Liver (tissue), 9 donors: ENCODE data around the gene SYNGR2. TPM values are rescaled to one million over a fixed set of nuclear protein-coding genes. Genes with fewer than 3 reads are reported as not detected.

Experiments
- DNase-seq: peaks from one replicate; pipeline ENCODE4 v3.0.0-alpha.2; 2017; ENCODE audit warnings: low spot score
- H3K27ac ChIP-seq, 2 donors: one replicate each; pipeline ENCODE4 v1.7.0; 2013; ENCODE audit warnings: inconsistent platforms in 2 of 2, low read length in 2 of 2, control low read depth in 1 of 2, low read depth in 1 of 2, mild to moderate bottlenecking in 1 of 2
- H3K27me3 ChIP-seq, 4 donors: one replicate each; pipeline versions ENCODE4 v1.6.1 to v1.7.0; 2013; ENCODE audit warnings: low read length in 3 of 4, inconsistent platforms in 1 of 4, mild to moderate bottlenecking in 1 of 4, moderate library complexity in 1 of 4; ENCODE audit not compliant: control insufficient read depth in 4 of 4, insufficient read depth in 4 of 4
- H3K36me3 ChIP-seq, 4 donors: one replicate each; pipeline versions ENCODE4 v1.6.1 to v1.7.0; 2013; ENCODE audit warnings: low read length in 3 of 4, mild to moderate bottlenecking in 3 of 4, low read depth in 1 of 4, moderate library complexity in 1 of 4; ENCODE audit not compliant: control insufficient read depth in 4 of 4, insufficient read depth in 3 of 4
- H3K4me1 ChIP-seq, 4 donors: one replicate each; pipeline versions ENCODE4 v1.6.1 to v1.7.0; 2013; ENCODE audit warnings: low read length in 3 of 4, mild to moderate bottlenecking in 3 of 4, moderate library complexity in 1 of 4; ENCODE audit not compliant: control insufficient read depth in 4 of 4, insufficient read depth in 4 of 4
- H3K4me3 ChIP-seq, 3 donors: one replicate each; pipeline versions ENCODE4 v1.6.1 to v1.7.0; 2013; ENCODE audit warnings: low read length in 3 of 3, control low read depth in 1 of 3, low read depth in 1 of 3, mild to moderate bottlenecking in 1 of 3
- H3K9ac ChIP-seq, 2 donors: one replicate each; pipeline ENCODE4 v1.7.0; 2013; ENCODE audit warnings: low read length in 2 of 2, mild to moderate bottlenecking in 2 of 2, moderate library complexity in 2 of 2, control low read depth in 1 of 2, low read depth in 1 of 2
- H3K9me3 ChIP-seq, 4 donors: one replicate each; pipeline versions ENCODE4 v1.6.1 to v1.7.0; 2013; ENCODE audit warnings: low read length in 3 of 4; ENCODE audit not compliant: control insufficient read depth in 4 of 4
- ATF3 ChIP-seq: IDR thresholded peaks from 2 replicates; pipeline ENCODE4 v1.6.1; 2016; ENCODE audit warnings: antibody characterized with exemption
- CTCF ChIP-seq: fragments of 150-350 bp; IDR thresholded peaks from 2 replicates; pipeline ENCODE4 v1.5.1; 2017; ENCODE audit warnings: improper control_type of control experiment, low read depth, low read length; ENCODE audit not compliant: missing input control
- EGR1 ChIP-seq, 2 donors: IDR thresholded peaks; 2 replicates each; pipeline ENCODE4 v1.6.1; 2016 to 2018; ENCODE audit warnings: antibody characterized with exemption in 2 of 2, low read depth in 2 of 2
- FOXA1 ChIP-seq: IDR thresholded peaks from 2 replicates; pipeline ENCODE4 v1.6.1; 2016; ENCODE audit warnings: antibody characterized with exemption
- FOXA2 ChIP-seq: IDR thresholded peaks from 2 replicates; pipeline ENCODE4 v1.6.1; 2016; ENCODE audit warnings: antibody characterized with exemption
- GABPA ChIP-seq, 2 donors: IDR thresholded peaks in 1 of 2; conservative IDR thresholded peaks in 1 of 2; 2 replicates each; pipeline ENCODE4 v1.6.1; 2016; ENCODE audit warnings: antibody characterized with exemption in 2 of 2, mild to moderate bottlenecking in 1 of 2, moderate library complexity in 1 of 2
- HNF4A ChIP-seq, 2 donors: conservative IDR thresholded peaks; 2 replicates each; pipeline ENCODE4 v1.6.1; 2016; ENCODE audit warnings: antibody characterized with exemption in 2 of 2, mild to moderate bottlenecking in 2 of 2
- MAX ChIP-seq: IDR thresholded peaks from 2 replicates; pipeline ENCODE4 v1.6.1; 2016; ENCODE audit warnings: antibody characterized with exemption
- NR2F2 ChIP-seq: IDR thresholded peaks from 2 replicates; pipeline ENCODE4 v1.6.1; 2016; ENCODE audit warnings: antibody characterized with exemption
- REST ChIP-seq: IDR thresholded peaks from 2 replicates; pipeline ENCODE4 v1.6.1; 2016; ENCODE audit warnings: antibody characterized with exemption, mild to moderate bottlenecking
- RXRA ChIP-seq, 2 donors: IDR thresholded peaks; 2 replicates each; pipeline ENCODE4 v1.6.1; 2017 to 2018; ENCODE audit warnings: antibody characterized with exemption in 2 of 2, mild to moderate bottlenecking in 1 of 2
- SP1 ChIP-seq: IDR thresholded peaks from 2 replicates; pipeline ENCODE4 v1.6.1; 2018; ENCODE audit warnings: antibody characterized with exemption, mild to moderate bottlenecking
- YY1 ChIP-seq: IDR thresholded peaks from 2 replicates; pipeline ENCODE4 v1.6.1; 2016; ENCODE audit warnings: antibody characterized with exemption, mild to moderate bottlenecking
- ZBTB33 ChIP-seq: IDR thresholded peaks from 2 replicates; pipeline ENCODE4 v1.6.1; 2016; ENCODE audit warnings: antibody characterized with exemption
- WGBS: extraction: QIAGEN DNeasy Blood & Tissue Kit; methylation state at CpG from one replicate; pipeline ENCODE4 v1.1.7; 2013; 5-methylcytosine and 5-hydroxymethylcytosine counted together
- polyA plus RNA-seq, 2 donors: library from polyadenylated mRNA; stranded (reverse) in 1 of 2; unstranded in 1 of 2; fragments of 200-250 nt in 1 of 2; fragments of >200 nt in 1 of 2; fragmentation: Nextera tagmentation in 1 of 2; extraction: Ambion mirVana in 1 of 2; gene quantifications; one replicate each; pipeline versions ENCODE4 v1.2.1 to v1.2.3, GENCODE V29; 2013 to 2015
- total RNA-seq, 2 donors: library from RNA; depleted of rRNA; stranded (reverse); fragments of >200 nt; gene quantifications; one replicate each; pipeline ENCODE4 v1.2.3, GENCODE V29; 2014
- donor health status: healthy.
- donor health status: healthy.
- donor health status: healthy.
- donor health status: healthy.
- donor health status: healthy.

SYNGR2 gene
- total and polyA plus RNA-seq, 4 donors = 27.9 to 84.7 (median 55.2) TPM

- Histone ChIP-seq H3K36me3 (no peaks in the 10 kb centered on the region), H3K27me3 (no peaks in the 10 kb centered on the region), H3K9me3 (no peaks in the 10 kb centered on the region), H3K4me3 (no peak overlapping the region), H3K4me1 (peaks cover 7 to 13% (median 12%) of the 10 kb centered on the region in 4 donors), H3K9ac (no peak overlapping the region), H3K27ac (no peak overlapping the region)
- TF ChIP-seq CTCF = no peak
- TF ChIP-seq NR2F2 = no peak
- no peak for TF ChIP-seq YY1
- TF ChIP-seq EGR1 (IDR thresholded peaks at IDR 0.05; ENCODE audit: low read depth in 2 of 2) = no peak
- no peak for TF ChIP-seq FOXA2
- TF ChIP-seq MAX = no peak
- TF ChIP-seq SP1 = no peak
- TF ChIP-seq REST = no peak
- TF ChIP-seq ZBTB33 = no peak
- no peak for TF ChIP-seq HNF4A (conservative IDR thresholded peaks at IDR 0.05)
- TF ChIP-seq RXRA (IDR thresholded peaks at IDR 0.05) = no peak
- TF ChIP-seq ATF3 = no peak
- TF ChIP-seq GABPA (IDR thresholded peaks at IDR 0.05 in 1 of 2, conservative IDR thresholded peaks at IDR 0.05 in 1 of 2) = no peak
- no peak for TF ChIP-seq FOXA1
- WGBS = 90% methylated on average over 16 of the region's 16 CpGs
- DNase-seq = no peak
These were observed 3.4 kb upstream of the SYNGR2 start for GRCh38 chr17:78164748-78165607.
